Liver (tissue), 3 donors: ENCODE results near the gene GUCY1A2.

Experiments used
- ATF3 ChIP-seq: IDR thresholded peaks from 2 replicates; pipeline ENCODE4 v1.6.1; 2016; ENCODE audit warnings: antibody characterized with exemption
- CTCF ChIP-seq: fragments of 150-350 bp; IDR thresholded peaks from 2 replicates; pipeline ENCODE4 v1.5.1; 2017; ENCODE audit warnings: improper control_type of control experiment, low read depth, low read length; ENCODE audit not compliant: missing input control
- EGR1 ChIP-seq, 2 donors: IDR thresholded peaks; 2 replicates each; pipeline ENCODE4 v1.6.1; 2016 to 2018; ENCODE audit warnings: antibody characterized with exemption in 2 of 2, low read depth in 2 of 2
- FOXA1 ChIP-seq: IDR thresholded peaks from 2 replicates; pipeline ENCODE4 v1.6.1; 2016; ENCODE audit warnings: antibody characterized with exemption
- HNF4A ChIP-seq, 2 donors: conservative IDR thresholded peaks; 2 replicates each; pipeline ENCODE4 v1.6.1; 2016; ENCODE audit warnings: antibody characterized with exemption in 2 of 2, mild to moderate bottlenecking in 2 of 2
- JUND ChIP-seq, 2 donors: IDR thresholded peaks; 2 replicates each; pipeline ENCODE4 v1.6.1; 2016; ENCODE audit warnings: antibody characterized with exemption in 2 of 2
- NR2F2 ChIP-seq: IDR thresholded peaks from 2 replicates; pipeline ENCODE4 v1.6.1; 2016; ENCODE audit warnings: antibody characterized with exemption
- RAD21 ChIP-seq, 2 donors: IDR thresholded peaks; 2 replicates each; pipeline ENCODE4 v1.6.1; 2016; ENCODE audit warnings: antibody characterized with exemption in 2 of 2, mild to moderate bottlenecking in 2 of 2
- REST ChIP-seq: IDR thresholded peaks from 2 replicates; pipeline ENCODE4 v1.6.1; 2016; ENCODE audit warnings: antibody characterized with exemption, mild to moderate bottlenecking
- SP1 ChIP-seq: IDR thresholded peaks from 2 replicates; pipeline ENCODE4 v1.6.1; 2018; ENCODE audit warnings: antibody characterized with exemption, mild to moderate bottlenecking
- TAF1 ChIP-seq: conservative IDR thresholded peaks from 2 replicates; pipeline ENCODE4 v1.6.1; 2016; ENCODE audit warnings: antibody characterized with exemption, mild to moderate bottlenecking
- YY1 ChIP-seq: IDR thresholded peaks from 2 replicates; pipeline ENCODE4 v1.6.1; 2016; ENCODE audit warnings: antibody characterized with exemption, mild to moderate bottlenecking
- donor health status: healthy.
- donor health status: healthy.

GRCh38 chr11:106748059-106748458 lies 270.2 kb downstream of the GUCY1A2 start:
- TF ChIP-seq CTCF (no peak), RAD21 (IDR thresholded peaks at IDR 0.05) (no peak), ATF3 (no peak), JUND (IDR thresholded peaks at IDR 0.05) (no peak), TAF1 (no peak), SP1 (no peak), YY1 (no peak), FOXA1 (no peak), NR2F2 (no peak), HNF4A (conservative IDR thresholded peaks at IDR 0.05) (no peak), REST (no peak), EGR1 (IDR thresholded peaks at IDR 0.05; ENCODE audit: low read depth in 2 of 2) (no peak)
